CD4-positive, alpha-beta T cell treated with Interleukin-15 for 4 hours (primary cell): ENCODE data around the gene UBL7.

Experiments used
- DNase-seq: peaks from one replicate; pipeline ENCODE4 v3.0.0-alpha.2; 2020; ENCODE audit warnings: low spot score

Gene UBL7

DNA sequence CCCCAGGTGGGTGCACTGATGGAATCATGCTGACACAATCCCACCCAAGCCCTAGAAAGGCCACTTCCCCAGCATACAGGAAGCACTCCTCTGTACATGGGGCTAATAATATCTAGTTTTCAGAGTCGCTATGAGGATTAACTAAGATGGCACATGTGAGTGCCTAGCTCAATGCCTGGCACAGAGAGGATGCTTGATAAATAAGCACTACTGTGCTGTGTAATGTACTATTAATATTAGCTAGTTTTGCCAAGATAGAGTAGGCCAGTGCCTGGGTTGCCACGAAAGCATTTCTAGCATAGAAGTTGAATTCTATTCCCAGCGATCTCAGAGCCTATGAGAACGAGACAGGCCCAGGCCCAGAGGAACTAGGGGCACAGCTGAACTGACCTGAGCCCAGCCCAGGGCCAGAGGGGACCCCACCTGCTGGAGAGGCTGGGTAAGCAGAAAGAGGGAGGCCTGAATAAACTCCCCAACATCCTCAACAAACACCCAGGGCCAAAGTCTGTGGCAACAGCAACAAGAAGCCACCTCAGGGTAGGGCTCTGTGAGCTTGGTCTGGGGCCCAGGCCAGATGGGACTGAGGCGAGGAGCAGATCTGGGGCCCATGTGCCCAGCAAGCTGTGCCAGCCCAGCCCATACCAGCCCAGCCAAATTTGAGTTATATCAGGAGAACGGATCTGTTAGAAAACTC is 19.6 kb downstream of the UBL7 start:
- no peak for DNase-seq

DNA sequence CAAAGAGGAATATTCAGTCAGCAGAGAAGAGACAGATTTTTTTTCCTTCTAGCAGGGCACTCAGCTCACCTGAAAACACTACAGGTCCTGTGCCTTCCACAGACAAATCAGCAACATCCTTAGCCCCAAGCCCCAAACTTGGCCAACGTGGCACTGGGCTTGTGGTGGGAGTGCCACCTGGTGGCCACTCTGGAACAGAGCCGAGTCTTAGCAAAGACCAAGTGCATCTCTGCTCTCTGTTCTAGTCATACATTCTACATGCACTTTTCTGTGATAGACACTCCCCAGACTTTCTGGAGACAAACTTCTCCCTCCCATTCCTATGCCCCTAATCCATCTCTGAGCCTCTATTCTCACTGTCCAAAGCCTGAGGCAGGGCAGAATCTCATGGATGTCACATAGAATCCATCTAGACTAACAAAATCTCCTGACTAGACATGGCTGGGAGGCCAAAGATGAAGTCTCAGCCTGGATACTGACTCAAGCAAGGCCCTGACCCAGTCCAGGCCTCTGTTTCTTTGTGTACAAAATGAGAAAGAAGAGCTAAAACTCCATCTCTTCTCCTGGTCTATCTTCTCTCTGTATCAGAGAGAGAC is 22.1 kb downstream of the UBL7 start:
- peak; percentile 77 for DNase-seq

DNA sequence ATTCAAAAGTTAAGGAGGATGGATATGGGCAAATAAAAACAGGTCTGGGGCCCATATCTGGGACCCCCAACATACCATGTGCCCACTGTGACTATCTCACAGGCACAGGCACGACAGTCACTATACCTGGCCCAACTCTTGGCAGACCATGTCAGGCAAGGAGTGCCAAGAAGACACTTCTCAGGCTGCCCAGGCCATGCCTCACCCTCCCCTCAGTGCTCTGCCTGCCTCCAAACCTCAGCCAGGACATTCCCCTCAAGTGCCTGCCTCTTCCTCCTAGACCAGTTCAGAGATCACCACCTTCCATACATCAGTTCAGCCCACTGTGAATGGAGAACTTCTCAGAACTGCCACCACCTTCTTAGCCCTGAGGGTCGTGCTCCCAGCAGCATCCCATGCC is 22.8 kb downstream of the UBL7 start:
- DNase-seq: no peak

DNA sequence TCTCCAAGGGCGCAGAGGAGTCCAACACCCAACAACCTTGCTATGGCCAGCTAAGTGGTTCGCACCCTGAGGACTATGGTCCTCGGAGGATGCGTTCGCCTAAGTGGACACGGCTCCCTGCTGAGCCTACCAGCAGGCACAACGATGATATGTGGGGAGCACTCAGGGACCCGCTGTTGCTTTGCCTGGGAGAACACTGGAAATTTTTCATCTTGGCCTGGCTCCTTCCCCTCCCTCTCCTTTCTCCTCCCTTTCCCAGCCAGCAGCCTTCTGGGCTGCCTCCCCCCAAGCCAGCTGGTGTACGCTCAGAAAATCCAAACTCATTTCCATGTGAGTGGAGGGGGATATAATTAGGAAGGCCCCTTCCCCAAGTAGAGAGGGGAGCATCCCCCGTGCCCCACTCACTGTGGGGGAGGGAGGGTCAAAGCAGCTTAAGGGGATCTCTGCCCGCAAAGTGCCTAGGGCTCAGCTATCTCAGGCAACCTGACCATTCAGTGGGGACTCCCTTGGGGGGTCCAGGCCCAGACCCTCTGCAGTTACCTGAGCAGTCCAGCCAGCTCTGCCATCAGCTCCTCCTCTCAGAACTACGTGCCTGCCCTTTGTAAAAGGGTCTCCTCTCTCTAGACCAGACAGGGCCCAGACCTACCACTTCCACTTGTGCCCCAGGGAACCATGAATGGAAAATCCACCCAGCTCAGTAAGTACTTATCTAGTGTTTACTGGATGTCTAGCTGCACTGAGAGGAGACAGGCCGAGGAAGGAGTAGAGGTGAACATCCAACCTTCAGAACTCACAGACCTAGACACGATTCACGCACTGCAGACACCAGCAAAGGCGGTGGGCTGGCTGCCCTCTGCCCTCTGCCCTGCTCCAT is 26.5 kb downstream of the UBL7 start:
- no peak for DNase-seq

DNA sequence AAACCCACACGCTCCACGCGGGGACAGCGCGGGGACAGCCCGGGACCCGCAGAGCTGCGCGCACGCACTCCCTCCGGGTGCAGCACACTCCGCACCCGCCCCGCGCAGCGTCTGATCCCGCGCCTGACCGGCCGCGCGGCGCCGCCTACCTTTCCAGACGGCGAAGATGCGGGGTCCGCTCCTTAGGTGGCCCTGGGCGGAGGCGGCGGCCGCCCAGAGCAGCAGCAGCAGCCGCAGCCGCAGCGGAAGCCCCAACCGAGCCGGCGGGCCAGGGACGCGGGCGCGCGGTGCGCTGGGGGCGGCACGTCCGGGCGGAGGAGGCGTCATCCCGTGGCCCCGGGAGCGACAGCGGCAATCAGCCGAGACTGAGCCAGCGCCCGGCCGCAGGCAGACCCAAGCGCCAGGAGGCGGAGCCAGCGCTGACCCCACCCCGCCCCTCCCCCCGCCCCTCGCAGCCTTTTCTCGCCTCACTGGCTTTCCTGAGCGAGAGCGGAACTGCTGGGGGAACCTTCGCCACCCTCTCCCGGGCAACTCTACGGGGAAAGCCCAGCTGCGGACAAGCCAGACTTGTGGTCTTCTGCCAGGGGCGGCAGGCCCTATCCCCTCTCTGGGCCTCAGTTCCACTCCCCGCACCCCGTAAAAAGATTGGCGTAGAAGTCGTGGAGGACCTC is 27.2 kb downstream of the UBL7 start, which contains the start of gene SEMA7A:
TSS of gene SEMA7A (minus strand) at position 367 of the 671 bp plus-strand sequence. CDS start at position 327, 40 bp downstream.
- DNase-seq: peak; percentile 79

DNA sequence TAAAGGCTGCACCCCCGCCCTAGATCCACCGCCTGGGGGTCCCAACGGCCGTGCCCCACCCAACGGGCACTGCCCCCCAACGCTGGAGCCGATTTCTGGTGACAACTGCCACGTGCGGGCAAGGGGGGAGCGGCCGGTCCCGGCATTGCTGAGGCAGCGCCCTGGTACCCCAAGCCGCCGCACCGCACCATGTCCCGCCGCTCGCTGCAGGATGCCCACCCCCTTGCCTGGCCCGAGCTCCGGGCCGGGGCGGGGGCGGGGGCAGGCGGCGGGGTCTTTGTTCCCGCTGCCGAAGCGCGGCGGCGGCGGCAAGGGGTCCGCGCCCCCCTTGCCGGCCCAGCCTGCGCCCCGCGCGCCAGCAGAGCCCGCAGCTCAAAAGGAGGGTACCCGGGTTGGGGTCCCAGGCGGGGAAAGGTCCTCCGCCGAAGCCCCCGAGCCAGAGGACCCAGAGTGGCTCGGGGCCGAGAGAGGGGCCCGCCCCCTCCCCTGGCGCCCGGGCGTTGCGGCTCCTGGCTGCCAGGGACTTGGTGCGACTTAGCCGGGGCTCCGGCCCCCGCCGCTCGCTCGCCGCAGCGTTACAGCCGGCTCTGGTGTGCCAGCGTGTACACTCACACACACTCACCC is 27.9 kb downstream of the UBL7 start:
- no peak for DNase-seq

DNA sequence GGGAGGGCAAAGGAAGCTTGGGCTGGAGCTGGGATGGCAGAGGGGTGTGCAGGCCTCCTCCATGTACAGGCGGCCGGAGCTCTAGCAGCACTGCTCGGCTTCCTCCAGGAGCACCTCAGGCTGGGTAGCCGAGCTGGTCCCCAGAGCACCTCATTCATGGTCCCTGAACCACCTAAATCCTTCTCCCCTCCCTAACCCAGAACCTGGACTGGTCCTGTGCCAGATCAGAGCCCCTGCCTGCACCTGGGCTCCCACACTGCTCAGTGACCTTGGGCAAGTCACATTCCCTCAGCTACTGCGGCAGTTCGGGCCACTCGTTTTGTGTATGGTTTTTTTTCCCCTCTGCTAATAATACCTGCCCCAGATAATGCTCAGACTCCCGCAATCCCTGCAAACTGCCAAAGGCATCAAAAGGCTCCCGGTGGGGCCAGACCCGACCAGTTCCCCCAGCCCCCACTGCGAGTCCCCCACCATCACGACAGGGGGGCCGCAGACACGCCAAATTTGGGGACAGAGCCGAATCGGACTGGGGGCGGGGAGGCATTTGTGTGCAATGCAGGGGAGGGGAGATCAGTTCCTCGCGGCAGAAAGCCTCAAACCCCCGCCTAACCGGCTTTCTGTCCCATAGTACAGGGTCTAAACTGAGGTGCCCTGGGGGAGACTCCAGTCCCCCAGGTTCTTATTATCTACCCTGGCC is 28.5 kb downstream of the UBL7 start:
- no peak for DNase-seq

DNA sequence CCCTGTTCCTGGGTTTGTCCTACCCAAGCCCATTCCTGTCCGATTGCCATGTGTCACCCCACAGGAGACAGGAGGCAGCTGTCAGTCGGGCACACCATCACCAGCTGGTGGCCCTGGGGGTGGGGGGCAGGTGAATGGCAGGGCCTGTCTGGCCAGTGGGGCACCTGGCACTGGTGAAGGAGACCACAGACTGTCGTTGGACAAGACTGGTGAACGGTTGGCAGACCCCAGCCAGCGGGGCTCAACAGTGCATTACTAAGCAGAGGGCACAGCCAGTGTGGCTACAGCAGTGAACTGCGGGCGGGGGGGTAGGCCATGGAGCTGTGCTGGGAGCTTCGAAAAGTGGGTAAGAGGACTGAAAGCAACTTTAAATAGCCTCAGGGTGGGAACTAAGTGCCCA is 29.3 kb downstream of the UBL7 start:
- no peak for DNase-seq

DNA sequence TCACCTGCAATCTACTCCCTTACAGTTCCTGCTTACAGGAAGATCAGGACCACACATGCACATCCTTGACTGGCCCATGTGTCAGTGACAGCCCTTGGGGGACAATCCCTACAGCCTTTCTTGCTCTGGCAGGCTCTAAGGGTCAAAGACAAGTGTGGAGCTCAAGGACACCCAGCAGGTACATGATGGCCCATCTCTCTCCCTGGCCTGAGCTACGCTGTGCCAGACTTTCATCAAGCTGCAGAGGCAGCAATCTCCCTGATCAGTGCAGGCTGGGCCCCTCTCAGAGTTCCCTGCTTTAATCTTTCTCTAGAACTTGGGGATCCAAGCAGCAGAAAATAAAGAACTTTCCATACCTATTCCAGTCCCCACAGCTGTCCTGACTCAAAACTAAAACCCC is 29.8 kb downstream of the UBL7 start:
- no peak for DNase-seq

DNA sequence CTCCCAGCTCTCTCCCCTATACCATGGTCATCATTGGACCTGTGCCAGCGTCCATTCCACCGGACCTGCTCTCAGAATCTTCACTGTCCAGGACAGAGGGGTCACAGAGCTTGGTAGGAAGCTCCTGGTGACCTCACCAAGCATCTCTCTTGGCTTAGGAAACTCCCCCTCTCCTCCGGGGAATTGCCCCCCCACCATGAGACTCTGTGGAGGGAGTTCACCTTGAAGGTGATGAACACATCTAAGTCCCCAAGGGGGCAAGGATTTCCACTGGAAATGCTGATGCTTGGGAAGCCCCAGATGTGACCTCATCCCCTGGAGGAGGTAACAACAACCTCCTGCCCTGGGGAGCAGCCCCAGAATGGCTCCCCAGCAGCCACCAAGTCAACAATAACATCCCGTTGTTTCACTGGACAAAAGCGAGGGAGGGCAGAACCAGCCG is 30.4 kb downstream of the UBL7 start:
- DNase-seq: no peak

DNA sequence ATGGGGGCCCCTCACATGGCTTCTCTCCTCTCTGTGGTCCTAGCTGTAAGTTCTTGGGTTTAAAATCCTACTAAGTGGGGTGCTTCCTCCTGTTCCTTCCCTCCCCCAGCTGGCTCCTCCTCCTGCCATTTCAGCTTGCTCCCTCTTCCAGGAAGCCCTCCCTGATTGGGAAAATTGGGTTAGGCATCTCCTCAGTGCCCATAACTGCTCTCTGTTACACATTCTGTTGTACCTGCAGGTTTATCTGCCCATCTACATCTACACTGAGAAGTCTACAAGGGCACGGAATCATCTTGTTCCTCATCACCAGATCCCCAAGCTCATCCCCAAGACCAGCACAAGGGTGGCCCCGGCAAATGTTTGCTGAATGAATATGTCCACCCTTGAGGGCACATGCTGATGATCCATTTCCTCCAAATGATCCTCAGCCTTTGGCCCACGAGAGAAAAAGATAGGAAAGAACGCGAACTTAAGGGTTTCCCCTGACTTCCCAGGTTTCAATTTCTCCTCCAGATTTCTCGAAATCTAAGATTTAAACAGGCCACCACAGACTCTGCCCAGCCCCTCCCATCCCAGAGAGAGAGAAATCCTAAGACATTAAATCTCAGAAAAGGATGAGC is 31.1 kb downstream of the UBL7 start:
- no peak for DNase-seq

DNA sequence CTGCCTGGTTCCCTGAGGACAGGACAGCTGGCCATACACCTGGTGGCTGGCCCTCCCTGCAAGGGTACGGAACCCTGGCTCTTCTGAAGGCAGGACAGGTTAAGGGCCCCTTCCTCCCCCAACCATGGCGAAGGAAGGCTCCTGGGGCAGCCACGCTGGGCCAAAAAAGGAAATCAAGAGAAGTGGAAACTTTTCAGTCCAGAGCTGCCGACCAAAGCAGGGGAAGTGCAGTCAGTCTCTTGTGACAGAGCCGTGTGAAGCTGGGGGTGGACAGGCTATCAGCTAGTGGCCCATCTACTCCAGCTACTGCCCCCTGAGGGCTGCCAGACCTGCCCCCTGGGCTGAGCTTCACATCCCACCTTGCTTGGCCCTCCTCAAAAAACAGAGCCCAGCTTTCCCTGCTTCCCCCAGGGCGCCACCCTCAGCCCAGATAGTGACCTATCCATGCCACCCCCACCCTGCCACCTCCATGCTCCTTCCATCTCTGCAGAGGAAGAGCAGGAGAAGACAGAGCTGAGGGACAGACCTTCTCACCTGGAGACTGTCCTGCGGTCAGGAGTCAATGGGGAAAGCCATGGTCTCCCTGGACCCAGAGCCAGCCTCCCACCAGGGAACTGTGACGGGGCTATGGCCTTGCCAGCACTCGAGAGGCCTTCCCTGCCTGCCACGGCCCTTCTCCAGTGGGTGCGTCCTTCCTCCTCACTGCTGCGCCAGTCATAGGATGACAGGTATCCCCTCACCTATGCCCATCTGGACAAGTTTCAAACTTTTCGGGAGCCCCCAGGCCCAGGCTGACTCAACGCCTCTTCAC is 31.8 kb downstream of the UBL7 start:
- DNase-seq: no peak

DNA sequence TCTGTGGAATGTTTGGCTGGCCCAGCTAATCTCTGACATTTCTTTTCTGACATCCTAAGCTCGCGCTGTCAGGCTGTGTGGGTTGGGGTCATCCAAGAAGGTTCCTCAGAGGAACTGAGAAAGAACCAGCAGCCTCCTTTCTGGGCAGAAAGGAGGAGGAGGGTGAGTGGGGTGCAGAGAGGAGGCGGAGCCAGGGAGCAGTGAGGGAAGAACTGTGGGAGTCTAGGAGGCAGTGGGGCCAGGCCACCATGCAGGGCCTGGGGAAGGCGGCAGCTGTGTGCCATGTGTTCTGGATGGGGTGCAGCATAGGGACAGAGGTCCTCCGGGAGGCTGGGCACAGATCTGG is 32.5 kb downstream of the UBL7 start:
- DNase-seq: no peak

DNA sequence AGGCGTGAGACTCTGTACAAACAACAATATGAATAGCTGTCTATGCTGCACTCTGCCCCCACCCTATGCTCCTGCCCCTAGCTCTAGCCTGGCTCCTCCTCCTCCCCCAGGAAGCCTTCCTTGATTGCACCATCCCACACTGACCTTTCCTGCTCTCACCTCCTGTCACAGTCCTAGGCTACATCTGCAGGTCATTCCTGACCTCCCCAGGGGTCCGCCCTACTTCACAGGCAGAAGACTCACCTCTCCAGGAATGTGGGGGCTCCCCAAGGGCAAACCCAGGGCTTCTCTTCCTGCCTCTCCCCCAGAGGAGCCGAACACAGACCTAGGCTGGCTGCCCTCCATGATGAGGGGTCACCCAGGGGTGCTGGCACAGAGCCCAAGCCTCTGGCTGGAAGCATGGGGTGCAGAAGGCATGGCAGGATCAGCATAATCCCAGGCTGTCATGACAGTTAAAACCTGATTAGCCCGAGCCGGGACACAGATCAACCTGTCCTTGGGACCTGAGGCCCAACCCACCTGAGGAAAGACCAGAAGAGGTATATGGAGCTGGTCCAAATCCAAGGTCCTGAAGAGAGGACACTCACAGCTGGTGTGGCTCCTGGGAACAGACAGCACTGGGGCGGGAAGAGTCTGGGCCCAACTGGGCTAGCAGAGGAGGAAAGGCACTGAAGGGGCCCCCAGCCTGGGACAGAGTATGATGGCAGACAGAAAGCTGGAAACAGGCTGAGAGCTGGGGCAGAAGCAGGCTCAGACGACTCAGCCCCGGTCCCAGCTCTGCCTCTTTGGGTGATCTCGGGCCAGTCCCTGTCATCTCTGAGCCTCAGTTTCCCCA is 33.1 kb downstream of the UBL7 start:
- DNase-seq: no peak

DNA sequence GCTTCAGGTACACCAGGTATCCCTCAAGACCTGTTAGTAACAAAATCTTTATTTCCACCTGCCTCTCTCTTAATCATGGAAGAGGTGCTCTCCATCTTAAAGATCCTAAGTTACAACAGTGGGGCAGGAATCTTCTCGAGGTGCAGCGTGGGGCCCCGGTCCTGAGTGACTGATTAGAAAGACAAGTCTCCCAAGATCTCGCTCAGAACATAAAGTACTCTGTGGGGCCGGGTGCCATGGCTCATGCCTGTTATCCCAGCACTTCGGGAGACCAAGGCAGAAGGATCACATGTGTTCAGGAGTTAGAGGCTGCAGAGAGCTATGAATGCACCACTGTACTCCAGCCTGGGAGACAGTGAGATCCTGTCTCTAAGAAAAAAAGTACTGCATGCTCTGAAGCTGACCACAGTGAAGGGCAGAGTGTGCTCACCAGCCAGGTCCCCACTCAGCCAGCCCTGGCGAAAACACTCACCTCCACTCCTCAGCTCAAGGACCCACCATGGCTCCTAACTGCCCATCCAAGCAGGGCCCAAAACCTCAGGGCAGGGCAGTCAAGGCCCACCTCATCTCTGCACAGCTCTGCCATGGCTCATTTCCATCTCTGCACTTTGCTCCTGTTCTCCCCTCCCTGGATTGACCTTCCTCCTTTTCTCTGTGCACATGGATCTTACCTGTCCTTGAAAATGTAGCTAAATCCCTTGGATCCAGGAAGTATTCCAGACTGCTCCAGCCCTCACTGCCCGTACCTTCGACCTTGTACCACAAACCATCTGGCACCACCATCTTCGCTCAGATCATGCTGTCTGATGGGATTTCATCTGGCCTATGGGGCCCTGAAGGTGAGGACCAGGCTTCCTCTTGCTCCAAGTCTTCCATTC is 34.3 kb downstream of the UBL7 start:
- DNase-seq: no peak

DNA sequence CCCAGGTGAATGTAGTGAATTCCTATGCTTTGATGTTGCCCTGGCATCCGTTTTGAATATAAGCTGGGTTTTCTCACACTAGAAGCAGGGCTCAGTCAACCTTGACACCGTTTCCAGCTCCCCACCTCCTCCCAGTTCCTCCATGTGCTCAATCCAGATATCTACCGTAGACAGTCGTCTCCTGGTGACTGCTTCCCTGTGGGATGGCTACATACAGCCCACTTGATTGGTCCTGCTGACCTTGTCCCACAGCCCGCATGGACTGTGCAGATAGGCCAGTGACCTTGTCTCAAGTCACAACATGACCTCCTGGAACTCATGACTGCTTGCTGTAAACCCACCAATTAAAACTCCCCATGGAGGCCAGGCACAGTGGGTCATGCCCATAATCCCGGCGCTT is 35.3 kb downstream of the UBL7 start:
- DNase-seq: no peak

DNA sequence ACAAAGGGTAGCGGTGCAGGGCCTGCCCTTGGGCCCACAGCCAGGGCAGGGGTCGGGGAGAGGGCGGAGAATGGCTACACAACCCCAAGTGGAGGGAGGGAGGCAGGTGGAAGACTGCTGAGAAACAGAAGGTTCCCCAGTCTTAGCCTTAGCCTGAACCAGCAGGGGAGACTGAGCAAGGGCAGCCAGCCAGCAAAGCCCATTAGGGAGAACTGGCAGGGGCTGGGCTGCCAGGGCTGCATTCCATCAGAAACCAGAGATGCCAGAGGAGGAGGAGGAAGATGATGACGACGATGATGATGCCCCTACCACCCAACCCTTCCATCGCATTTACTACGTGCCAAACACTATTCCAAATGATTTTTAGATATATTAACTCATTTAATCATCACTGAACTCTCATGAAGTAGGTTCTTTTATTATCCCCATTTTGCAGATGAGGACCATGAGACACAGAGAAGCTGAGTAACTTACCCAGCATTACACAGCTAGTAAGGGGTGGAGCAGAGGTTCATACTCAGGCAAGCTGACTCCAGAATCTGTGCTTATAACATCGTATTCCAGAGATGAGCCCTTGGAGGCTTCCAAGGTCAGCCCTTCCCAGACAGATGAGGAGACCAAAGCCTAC is 35.9 kb downstream of the UBL7 start:
- no peak for DNase-seq
